HG02852 (cell line): ENCODE data around the gene SLC30A1.
"Not testable (repeated sequence)": the region's sequence is repeated elsewhere in the genome, so short reads cannot be mapped to it uniquely, and the experiment has no call there.

Experiments
- ATAC-seq: cut with Tn5 transposase; IDR thresholded peaks from one replicate; pipeline ENCODE4 v1.9.1; 2021; ENCODE audit warnings: mild to moderate bottlenecking, moderate library complexity; ENCODE audit not compliant: unreplicated experiment

Gene SLC30A1

DNA sequence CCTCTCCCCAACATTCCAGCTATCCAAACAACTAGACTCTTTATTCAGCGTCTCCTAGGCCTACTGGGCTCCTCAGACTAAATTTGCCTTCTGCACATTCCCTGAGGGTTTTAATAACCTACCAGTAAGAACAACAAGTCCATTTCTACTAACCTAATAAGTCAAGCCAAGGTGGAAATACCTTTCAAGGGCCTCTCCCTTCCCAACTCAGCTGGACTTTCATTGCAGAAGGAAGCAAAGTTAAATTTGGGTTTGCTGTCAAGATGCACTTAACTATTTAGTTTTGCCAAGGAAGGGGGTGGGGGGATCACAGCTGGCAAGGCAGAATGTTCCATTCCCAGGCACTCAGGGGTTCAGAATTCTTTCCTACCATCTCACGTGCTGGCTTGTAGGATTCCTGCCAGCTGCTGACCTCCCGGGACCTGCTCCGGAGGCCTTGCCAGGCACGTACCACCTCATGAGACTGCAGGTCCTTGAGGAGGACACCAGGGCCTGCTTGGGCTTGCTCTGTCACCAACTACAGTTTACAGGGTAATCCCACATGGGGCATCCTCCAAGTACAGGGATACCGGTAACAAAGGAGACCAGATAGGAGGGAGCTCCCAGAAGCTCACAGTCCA, 29.8 kb downstream of the SLC30A1 start:
- ATAC-seq, result no peak

DNA sequence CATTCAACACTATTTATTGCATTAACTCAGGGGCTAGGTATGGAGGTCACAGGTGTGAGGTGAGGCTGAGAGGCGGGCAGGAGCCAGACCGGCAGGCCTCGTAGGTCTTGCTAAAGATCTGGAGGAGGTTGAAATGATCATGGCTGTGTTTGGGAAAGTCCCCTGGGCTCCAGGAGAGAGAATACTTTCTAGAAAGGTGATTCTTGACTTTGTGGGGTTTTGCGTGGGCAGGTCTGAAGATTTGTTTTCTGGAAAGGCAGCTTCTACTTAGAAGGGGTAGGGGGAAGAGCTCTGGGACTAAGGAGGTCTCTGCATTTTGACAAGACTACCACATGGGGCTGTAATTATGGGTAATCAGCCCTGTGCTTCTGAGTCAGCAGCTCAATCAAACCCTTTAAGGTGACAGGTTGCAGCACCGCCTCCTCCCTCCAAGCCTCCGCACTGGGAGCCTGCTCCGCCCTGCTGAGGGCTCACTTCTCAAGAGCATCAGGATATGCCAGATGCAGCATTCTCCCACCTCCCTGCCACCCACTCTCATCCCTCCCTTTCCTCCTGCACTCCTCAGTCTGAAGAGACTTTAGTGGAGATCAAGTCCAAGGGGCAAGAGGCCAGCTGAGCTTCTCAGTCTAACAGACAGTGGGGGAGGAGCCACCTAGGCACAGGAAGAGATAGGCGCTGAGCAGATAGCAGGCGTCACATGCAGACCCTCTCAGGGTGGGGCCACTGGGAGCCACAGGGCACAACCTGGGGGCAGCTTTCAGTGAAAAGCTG, 30.5 kb downstream of the SLC30A1 start:
- peak; percentile 68 for ATAC-seq

DNA sequence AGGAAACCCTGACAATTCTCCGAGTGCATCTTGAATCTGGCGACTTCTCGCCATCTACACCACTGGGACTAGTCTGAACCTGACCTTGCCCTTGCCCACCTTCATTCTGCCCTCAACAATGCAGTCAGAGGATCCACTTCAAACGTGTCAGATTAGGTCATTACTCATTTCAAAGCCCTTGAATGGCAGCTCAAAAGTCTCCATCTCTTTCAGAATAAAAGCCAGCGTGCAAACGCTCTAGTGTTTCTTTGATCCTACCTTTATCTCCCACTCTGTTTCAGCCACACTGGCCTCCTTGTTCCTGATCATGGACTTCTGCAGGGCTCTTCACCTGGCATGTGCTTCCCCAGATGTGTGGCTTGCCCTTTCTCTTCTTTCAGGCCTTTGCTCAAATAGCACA, 31.3 kb downstream of the SLC30A1 start:
- no peak for ATAC-seq

DNA sequence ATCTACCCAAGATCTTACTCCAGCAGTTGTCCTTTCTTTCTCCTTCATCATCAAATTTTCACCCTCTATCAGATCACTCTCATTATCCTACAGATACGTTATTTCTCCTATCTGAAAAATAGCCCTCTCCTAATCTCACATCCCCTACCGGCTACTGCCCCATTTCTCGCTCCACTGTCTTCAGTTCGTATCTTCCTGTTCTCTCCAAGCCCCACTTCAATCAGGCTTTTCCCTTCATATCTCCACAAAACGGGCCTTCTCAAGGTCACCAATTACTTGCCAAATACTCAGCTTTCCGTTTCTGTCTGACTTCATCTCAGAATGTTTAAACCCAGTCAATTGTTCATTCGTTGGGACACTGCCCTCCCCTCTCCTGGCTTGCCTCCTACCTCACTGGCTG, 32.4 kb downstream of the SLC30A1 start:
- ATAC-seq, result no peak

DNA sequence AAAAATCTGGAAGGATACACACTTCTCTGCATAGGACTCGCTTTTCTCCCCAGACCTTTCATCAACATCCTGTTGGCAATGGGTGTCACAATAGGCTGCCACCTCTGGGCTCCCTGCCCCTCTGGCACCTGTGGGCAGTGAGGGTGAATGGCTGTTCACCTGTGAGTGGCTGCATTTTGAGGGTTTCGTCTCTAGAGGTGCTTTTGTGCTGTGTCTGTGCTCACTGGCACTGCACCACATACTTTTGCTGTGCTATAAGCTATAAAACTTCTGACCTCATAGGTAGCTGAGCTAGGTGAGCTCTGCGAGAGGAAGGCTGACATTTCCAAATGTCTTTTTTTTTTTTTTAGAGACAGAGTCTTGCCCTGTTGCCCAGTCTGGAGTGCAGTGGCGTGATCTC, 35.9 kb downstream of the SLC30A1 start:
- no peak for ATAC-seq

DNA sequence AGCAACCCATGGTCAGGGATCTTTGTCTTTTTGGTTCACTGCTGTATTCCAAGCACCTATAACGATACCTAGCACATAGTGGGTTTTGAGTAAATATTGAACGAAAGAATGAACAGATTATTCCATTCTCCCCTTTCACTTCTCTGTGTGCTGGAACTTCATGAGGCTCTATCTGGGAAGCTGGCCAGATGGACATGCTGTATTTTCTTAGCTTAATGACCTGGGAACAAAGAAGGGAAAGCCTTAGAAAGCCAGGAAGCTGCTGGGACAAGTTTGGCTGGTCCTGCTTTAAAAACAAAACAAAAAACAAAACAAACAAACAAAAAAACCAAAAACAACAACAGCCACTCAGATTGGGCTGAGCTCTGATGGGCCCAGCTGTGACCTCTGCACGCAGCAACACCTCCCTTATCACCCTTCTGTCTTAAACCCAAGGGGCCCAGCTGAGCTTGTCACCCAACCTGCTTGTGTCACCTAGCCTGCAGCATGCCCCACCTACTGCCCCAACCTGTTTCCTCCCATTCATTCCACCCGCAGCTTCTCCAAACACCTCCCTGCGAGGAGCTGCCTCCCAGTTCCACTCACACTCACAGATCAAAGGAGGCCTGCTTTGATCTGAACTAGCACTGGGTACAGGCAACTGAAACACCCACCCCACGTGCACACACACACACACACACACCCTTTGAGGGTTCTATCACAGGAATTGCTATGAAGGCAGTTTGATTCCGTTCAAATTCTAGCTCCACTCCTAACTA, 37.1 kb downstream of the SLC30A1 start:
- ATAC-seq, result no peak

DNA sequence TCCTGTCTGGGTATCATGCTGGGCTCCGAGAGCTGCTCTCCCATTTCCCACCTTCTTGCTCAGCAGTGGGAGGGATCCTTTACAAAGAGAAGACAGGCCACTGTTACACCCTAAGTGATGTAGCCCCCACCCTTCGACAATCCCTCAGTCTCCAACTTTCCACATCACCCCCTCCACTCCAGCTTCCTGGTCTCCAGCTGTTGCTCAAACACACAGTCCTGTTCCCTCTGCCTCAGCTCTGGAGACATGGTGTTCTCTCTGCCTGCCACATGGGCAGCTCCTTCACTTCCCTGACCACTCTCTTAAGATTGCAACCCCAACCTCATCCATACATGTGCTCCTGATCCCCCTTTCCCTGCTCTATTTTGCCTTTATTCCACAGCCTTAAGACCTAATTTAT, 37.7 kb downstream of the SLC30A1 start:
- ATAC-seq, result no peak

DNA sequence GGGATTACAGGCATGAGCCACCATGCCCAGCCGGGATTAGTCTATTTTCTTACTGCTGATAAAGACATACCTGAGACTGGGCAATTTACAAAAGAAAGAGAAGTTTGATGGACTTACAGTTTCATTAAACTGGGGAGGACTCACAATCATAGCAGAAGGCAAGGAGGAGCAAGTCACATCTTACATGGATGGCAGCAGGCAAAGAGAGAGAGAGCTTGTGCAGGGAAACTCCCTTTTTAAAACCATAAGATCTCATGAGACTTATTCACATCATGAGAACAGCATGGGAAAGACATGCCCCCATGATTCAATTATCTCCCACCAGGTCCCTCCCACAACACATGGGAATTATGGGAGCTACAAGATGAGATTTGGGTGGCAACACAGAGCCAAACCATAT, 38.1 kb downstream of the SLC30A1 start:
- ATAC-seq, result not testable (repeated sequence)

DNA sequence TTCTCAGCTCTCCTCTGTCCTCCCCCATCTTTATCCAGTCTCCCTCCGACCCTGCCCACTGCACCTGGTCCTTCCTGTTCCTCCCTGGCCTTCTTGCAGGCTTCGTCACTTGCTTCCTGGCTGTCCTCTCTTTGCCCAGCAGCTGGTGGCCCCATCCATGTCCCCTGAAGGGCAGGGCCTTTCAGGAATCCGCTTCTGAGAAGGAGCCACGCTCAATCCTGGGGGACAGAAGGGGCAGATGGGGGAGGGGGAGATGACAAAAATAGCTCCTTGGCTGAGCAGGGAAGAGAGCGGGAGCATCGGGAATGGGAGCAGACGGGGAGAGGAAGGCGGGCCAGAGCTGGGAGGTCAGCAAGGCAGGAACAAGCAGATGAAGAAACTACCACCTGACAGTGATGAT, 40.7 kb downstream of the SLC30A1 start:
- no peak for ATAC-seq

DNA sequence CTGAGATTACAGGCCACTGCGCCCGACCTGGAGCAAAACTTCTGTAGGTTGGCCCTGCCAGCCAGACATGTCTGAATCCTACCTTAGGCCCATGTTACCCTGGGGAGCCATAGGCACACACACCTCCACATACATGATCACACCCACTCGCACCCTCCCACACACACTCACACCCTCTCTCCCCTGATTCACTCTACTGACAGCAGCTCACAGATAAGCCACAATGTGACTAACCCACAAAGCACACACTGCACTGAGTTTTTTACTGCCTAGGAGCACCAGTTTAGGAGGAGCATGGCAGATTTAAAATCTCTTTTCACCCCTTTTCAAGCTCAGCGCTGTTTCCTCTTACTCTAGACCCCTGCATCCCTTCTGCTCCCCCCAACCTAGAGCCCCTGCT, 41.7 kb downstream of the SLC30A1 start:
- ATAC-seq, result no peak

DNA sequence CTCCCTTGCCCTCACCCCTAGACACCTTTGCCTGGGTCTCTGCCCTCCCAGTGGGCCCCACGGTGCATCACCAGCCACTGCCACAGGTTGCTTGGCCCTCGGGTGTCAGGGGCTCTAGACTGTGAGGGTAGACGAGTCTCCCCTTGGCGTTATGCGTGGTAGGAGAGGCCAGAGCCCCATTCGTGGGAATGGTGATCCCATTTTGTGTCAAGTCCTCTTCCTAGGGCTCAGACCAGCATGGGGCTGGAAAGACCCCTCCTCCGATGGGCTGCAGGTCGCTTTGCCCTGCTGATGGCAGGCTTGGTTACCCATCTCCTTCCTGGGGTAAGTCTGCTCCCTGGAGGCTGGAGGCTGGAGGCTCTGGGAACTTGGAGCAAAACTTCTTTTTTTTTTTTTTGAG, 42.4 kb downstream of the SLC30A1 start:
- no peak for ATAC-seq

DNA sequence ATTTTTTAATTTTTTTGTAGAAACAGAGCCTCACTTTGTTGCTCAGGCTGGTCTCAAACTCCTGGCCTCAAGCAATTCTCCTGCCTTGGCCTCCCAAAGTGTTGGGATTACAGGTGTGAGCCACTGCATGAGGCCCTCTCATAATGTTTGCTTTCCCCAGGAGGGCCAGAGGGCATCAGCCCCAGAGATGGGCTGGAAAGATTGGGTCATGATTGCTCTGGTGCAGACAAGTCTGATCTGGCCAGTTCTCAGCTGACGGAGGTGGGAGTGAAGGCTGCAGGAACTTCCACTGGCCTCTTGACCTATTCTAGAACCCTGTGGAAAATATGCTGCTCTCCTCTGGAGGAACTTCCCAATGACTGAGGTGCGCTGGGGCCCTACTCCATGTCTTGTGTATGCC, 43.6 kb downstream of the SLC30A1 start:
- no peak for ATAC-seq

DNA sequence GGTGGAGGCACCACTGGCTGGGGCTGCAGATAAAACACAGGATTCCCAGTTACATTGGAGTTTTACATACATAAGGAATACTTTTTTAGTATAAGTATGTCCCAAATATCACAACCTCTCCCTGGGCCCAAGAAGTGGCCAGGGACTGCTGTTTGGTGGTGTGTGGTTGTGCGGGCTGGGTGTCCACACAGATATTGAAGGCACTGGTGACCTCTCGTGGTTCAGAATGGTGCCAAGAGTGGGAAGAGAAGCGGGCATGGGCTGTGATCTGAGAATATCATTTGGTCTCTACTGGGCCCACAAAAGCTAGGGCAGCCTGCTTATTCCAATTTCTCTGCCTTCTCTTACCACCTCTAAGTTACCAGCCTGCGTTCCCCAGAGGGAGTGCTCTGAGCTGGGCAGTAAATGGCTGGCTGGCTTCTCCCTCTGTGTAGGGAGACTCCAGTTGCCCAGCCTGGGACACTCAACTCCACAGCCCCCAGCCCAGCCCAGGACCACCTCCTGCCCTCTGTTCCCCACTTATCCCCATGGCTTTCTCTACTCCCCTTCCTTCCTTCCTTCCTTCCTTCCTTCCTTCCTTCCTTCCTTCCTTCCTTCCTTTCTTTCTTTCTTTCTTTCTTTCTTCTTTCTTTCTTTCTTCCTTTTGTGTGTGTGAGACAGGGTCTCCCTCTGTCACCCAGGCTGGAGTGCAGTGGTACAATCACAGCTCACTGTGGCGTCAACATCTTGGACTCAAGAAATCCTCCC, 44.2 kb downstream of the SLC30A1 start:
- no peak for ATAC-seq

DNA sequence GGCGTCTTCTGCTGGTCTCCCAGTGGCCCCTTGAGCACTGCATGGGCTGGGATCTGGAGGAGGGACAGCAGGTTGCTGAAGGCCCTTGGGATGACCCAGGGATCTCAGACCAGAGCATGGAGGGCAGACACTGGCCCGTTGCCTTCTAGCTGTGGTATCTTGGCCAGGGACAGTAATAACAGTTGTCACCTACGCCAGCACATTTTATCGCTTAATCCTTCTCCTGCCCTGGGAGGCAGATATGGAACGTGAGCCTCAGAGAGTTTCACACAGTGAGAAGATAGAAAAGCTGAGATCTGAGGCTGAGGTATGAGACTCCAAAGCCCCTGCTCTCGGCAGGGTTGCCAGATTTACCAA, 46.9 kb downstream of the SLC30A1 start:
- no peak for ATAC-seq

DNA sequence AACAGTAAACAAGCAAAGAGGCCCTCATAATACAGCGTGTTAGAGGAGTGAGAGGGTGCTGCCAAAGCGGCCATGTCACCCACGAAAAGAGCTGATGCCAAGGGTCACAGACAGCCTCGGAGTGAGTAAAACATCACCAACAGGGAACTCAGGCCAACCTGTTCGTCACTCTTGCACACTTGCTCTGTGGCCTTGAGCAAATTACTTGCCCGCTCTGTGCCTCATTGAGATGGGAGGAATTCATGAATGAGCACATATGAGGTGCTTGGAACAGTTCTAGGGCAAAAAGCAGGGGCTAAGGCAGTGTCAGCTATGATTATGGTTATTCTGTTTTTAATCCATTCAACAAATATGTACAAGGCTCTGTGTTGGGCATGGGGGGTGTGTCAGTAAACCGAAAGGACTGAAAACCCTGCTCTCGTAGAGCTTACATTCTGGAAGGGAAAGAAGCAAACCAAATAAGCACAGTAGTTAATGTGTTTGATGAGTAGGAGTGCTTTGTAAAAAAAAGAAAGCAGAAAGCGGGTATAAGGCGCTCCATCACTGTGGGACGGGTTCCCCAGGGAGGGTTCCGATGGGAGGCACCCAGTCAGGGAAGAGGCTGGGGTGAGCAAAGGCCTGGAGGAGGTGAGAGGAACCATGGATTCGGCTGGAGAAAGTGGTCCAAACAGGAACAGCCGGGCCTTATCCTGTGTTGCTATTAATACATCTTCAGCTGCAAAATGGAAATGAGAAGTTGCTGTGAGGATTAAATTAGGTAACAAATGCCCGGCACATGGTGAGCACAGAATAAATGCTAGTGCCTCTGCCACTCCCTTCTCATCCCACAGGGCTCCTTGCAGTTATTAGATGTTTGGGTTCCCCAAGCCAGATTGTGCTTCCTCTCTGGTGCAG, 47.5 kb downstream of the SLC30A1 start:
- no peak for ATAC-seq

DNA sequence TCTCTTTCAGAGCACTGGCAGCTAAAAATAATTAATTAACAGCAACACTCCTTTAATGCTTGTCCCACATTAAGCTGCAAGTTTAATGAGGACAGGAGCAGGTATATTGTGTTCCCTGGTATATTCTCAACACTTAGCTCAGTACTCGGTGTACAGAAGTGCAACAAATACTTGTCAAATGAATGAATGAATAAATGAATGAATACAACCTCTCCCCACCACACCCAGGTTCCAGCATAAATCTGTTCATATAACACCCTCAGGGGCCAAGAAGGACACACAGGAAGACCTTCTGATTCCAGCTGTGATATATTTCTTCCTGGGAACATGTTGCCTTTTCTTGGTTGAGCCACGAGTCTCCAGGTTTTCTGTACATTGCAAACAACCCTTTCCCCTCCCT, 48.9 kb downstream of the SLC30A1 start:
- ATAC-seq, result no peak

DNA sequence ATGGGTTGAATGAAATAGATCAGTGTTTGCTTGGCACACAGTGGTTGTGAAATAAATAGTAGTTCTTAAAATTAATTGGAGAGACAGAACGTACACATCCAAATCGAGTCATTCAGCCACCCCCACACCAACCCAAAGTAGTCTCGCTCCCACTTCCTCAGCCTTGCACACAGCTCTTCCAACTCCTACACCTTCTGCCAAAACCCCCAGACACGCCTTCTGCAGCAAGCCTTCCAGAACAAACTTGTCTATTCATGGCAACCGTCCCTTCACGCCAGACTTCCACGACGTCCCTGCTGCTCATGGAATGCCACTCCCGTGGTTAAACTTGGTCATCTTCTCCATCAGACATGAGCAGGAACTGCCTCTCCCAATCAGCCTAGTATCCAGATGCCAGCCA, 49.5 kb downstream of the SLC30A1 start:
- no peak for ATAC-seq

DNA sequence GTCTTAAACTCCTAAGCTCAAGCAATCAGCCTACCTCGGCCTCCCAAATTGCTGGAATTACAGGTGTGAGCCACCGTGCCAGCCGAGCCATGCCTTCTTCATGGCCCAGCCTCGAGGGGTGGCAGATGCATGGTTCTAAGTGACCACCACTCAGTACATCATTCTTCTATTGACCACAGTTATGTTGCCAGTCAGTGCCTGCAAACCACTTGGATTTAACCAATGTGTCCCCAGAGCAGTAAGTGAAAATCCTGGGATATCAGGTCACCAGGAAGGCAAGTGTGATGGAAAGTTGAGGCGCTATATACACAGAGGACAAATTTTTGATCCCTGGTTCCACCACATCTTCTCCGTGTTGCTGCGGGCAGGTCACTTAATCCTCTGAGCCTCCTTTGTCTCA, 50.0 kb downstream of the SLC30A1 start:
- no peak for ATAC-seq

DNA sequence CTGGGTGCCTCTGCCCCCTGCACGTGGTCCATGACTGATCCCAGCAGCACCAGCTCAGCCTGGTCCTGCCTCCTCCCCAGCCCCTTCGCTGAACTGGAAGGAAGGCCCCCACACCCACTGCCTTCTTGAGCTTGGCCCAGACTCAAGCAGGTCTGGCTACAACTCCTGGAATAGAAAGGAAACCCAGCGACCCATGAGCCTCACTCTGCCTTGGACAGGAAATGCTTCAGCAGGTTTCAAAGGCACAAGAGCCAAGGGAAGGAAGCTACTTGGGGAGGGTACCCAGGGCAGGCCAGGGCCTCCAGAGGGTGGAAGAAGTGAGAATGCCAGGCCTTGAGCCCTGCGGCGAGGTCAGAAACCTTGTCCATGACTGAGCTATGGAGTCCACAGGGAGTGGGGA, 51.1 kb downstream of the SLC30A1 start:
- peak; percentile 6 for ATAC-seq

DNA sequence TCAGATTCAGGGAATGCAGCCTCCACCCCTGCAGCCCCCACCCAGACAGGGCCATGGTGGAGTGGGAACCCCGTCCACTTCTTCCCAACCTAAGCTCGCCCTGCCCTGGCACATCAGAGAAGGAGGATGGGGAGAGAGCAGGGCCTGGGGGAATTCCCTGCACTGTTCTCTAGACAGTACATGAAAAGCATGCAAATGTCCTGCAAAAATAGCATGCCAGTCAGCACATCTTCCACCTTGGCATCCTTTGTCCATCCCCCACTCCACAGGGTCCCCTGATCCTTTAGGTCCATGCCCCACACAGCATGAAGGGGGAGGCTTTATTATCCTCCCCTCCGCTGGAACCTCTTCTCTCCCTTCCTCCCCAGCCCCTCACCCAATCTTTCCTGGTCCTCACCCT, 52.0 kb downstream of the SLC30A1 start:
- ATAC-seq, result peak; percentile 83
